Psoas muscle (tissue), 8 donors: ENCODE results near the gene KCNQ5. TPM values are rescaled to one million over a fixed set of nuclear protein-coding genes. Genes with fewer than 3 reads are reported as not detected.

Experiments
- ATAC-seq, 4 donors: fragments of 200-7000 bp; cut with Tn5 transposase; one replicate each; pipeline ENCODE4 v1.9.1; 2020; ENCODE audit warnings: moderate library complexity in 3 of 4, mild to moderate bottlenecking in 2 of 4
- DNase-seq, 2 donors: peaks; one replicate each; pipeline ENCODE4 v3.0.0-alpha.2; 2020
- H3K27ac ChIP-seq: fragments of 200-600 bp; one replicate; pipeline ENCODE4 v1.8.0; 2022
- H3K27me3 ChIP-seq, 3 donors: fragments of 200-600 bp in 1 of 3; one replicate each; pipeline versions ENCODE4 v1.6.1 to v1.8.0; 2013 to 2022; ENCODE audit warnings: low read length in 2 of 3, mild to moderate bottlenecking in 2 of 3, moderate library complexity in 1 of 3; ENCODE audit not compliant: insufficient read depth in 3 of 3
- H3K36me3 ChIP-seq, 2 donors: fragments of 200-600 bp in 1 of 2; one replicate each; pipeline versions ENCODE4 v1.6.1 to v1.8.0; 2013 to 2022; ENCODE audit warnings: low read depth in 1 of 2, mild to moderate bottlenecking in 1 of 2, moderate library complexity in 1 of 2; ENCODE audit not compliant: insufficient read depth in 1 of 2
- H3K4me1 ChIP-seq: fragments of 200-600 bp; one replicate; pipeline ENCODE4 v1.8.0; 2022
- H3K4me3 ChIP-seq: fragments of 200-600 bp; one replicate; pipeline ENCODE4 v1.8.0; 2022; ENCODE audit warnings: mild to moderate bottlenecking
- H3K9me3 ChIP-seq: fragments of 200-600 bp; one replicate; pipeline ENCODE4 v1.8.0; 2022
- WGBS, 3 donors: extraction: QIAGEN DNeasy Blood & Tissue Kit; methylation state at CpG; one replicate each; pipeline versions ENCODE4 v1.1.6 to v1.1.7; 2013; 5-methylcytosine and 5-hydroxymethylcytosine counted together
- intact Hi-C, 2 donors: fragments of 100-400 bp; cut with DNase I; formaldehyde crosslinking; loops; one replicate each; pipeline versions ENCODE4 v1.11.0 to v1.14.2; 2022
- polyA plus RNA-seq, 3 donors: library from polyadenylated mRNA; stranded (reverse); fragments of 200-250 nt; gene quantifications; one replicate each; pipeline ENCODE4 v1.2.3, GENCODE V29; 2013
- total RNA-seq, 4 donors: library from RNA; stranded (reverse); fragmentation: NEBNext Ultra II Directional in 2 of 4; extraction: Animal tissue kit (Norgen Biotek cat#: 25700) in 2 of 4; gene quantifications; one replicate each; pipeline versions ENCODE4 v1.2.1 to v1.2.4, GENCODE V29; 2021 to 2023
- TF ChIP-seq, protein P1 (sequence below): fragments of 200-600 bp; IDR thresholded peaks from one replicate; pipeline ENCODE4 v1.8.0; 2022; ENCODE audit warnings: antibody characterized with exemption
- donor health status: healthy with polysubstance abuse.
- donor health status: DM: no; HTN: no; CAD: no; lungs with moderate emphysema.
- donor health status: Bipolar disorder and iron deficiency.
- donor health status: healthy.
- donor health status: DM: yes; HTN: yes; CAD: no.
- donor health status: DM: no; HTN: no; CAD: no.
- donor health status: DM: no; HTN: no; CAD: no.
- donor health status: DM: yes; HTN: yes; CAD: no.

KCNQ5 gene
- total and polyA plus RNA-seq, 7 donors = 4.4 to 90.7 (median 25.7) TPM

DNA sequence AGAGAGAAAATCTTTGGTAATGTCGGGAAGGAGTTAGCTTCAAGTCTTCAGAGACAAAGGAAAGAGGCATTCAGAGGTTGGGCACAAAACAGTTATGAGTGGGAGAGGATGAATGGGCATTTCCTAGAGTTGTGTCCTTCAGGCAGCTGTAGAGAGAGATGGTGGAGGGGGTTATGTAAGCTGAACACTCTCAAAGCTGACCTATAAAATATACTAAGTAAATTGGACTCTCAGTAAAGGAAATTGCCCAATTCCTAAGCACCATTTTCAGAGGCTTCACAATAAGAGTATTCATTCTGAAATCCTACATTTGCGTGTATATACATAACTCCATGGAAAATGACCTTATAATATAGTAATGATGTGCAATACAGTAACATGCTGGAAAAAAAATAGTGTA lies 161.2 kb downstream of the KCNQ5 start:
- intact Hi-C loops = loop anchor here in 1 of 2 donors (1.0 kb wide), 1 partner anchor 19 kb away; no protein-coding TSS in a partner anchor
- Histone ChIP-seq H3K36me3 (peaks cover 0 to 5% of the 10 kb centered on the region in 2 donors), H3K9me3 (no peaks in the 10 kb centered on the region), H3K4me3 (no peak overlapping the region), H3K27ac (peak overlapping the region; percentile 46), H3K27me3 (no peaks in the 10 kb centered on the region), H3K4me1 (peaks cover 23% of the 10 kb centered on the region)
- WGBS, 3 donors = 88 to 92% (median 90%) methylated on average over 2 of the region's 2 CpGs
- TF ChIP-seq, protein P1, sequence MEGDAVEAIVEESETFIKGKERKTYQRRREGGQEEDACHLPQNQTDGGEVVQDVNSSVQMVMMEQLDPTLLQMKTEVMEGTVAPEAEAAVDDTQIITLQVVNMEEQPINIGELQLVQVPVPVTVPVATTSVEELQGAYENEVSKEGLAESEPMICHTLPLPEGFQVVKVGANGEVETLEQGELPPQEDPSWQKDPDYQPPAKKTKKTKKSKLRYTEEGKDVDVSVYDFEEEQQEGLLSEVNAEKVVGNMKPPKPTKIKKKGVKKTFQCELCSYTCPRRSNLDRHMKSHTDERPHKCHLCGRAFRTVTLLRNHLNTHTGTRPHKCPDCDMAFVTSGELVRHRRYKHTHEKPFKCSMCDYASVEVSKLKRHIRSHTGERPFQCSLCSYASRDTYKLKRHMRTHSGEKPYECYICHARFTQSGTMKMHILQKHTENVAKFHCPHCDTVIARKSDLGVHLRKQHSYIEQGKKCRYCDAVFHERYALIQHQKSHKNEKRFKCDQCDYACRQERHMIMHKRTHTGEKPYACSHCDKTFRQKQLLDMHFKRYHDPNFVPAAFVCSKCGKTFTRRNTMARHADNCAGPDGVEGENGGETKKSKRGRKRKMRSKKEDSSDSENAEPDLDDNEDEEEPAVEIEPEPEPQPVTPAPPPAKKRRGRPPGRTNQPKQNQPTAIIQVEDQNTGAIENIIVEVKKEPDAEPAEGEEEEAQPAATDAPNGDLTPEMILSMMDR = no peak
- DNase-seq (no peak), ATAC-seq (no peak)

DNA sequence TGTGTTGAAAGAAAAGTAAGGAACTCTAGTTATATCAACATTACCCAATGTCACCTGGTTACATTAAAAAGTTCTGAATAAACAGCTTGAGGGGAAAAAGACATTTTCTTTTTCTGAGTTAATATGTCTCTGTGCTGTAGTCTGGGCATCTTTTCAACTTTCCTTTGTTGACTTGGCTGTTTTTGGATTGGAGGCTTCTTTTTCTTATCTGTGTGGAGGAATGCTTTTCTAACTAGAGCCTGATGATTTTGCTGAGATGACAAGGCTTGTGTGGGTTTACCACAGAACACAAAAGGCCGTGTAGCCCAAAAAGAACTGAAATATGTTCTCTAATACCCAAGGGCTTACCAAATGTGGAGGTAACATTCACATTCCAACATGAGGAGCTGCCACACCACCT lies 161.8 kb downstream of the KCNQ5 start:
- H3K27me3 ChIP-seq = no peaks in the 10 kb centered on the region
- no peak for DNase-seq
- no peak overlapping the region for H3K4me3 ChIP-seq
- H3K4me1 ChIP-seq = peaks cover 26% of the 10 kb centered on the region
- peaks cover 0 to 5% of the 10 kb centered on the region in 2 donors for H3K36me3 ChIP-seq
- ATAC-seq = no peak
- WGBS, 3 donors = 37 to 60% (median 54%) methylated on average over 1 of the region's 1 CpG
- peak overlapping the region; percentile 46 for H3K27ac ChIP-seq
- H3K9me3 ChIP-seq = no peaks in the 10 kb centered on the region
- TF ChIP-seq, protein P1 = no peak
- intact Hi-C loops = loop anchor here in 1 of 2 donors (1.0 kb wide), 1 partner anchor 19 kb away; no protein-coding TSS in a partner anchor

DNA sequence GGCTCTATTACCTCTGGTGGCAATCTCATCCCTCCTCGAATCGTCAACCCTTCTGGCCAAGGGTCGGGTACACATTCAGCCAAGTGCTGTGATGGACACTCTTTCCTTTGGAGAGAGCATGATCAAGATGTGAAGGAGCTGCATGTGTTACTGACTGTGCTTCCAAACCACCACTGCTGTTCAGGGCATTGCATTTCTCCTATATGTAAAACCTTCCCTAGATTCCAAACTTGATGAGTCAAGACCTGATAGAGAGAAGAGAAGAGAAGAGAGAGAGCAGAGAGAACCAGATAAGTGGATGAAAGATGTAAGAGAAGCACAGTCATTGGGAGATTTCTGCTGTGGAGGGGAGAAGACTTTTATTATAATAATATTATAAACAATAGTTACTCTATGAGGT lies 162.2 kb downstream of the KCNQ5 start:
- no peaks in the 10 kb centered on the region for H3K9me3 ChIP-seq
- intact Hi-C loops = no loop called here
- H3K4me3 ChIP-seq = no peak overlapping the region
- DNase-seq (no peak), ATAC-seq (no peak)
- peaks cover 26% of the 10 kb centered on the region for H3K4me1 ChIP-seq
- peaks cover 0 to 5% of the 10 kb centered on the region in 2 donors for H3K36me3 ChIP-seq
- TF ChIP-seq, protein P1 = no peak
- H3K27me3 ChIP-seq = no peaks in the 10 kb centered on the region
- 57 to 74% (median 59%) methylated on average over 3 of the region's 3 CpGs for WGBS, 3 donors
- H3K27ac ChIP-seq = peak overlapping the region; percentile 46

DNA sequence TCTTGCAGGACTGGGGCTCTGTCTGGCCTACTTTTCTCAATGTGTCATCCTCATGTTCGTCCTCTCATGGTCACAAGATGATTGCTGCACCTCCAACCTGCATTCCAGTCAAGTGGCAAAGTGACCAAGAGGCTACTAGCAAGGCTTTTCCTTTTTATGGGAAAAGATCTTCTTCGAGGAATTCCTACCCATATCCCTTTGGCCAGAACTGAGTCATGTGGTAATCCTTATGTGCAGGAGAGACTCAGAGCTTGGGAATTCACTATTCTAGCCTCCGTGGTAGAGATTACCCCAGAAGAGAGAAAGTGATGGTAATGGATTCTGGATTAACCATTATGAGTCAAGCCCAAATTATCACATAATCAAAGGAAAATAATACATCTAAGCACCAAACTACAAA lies 162.7 kb downstream of the KCNQ5 start:
- ATAC-seq (peak in 1 of 4 donors; percentile 29), DNase-seq (no peak)
- H3K4me3 ChIP-seq = no peak overlapping the region
- H3K27ac ChIP-seq = peak overlapping the region; percentile 2
- peaks cover 0 to 5% of the 10 kb centered on the region in 2 donors for H3K36me3 ChIP-seq
- TF ChIP-seq, protein P1 = no peak
- no peaks in the 10 kb centered on the region for H3K27me3 ChIP-seq
- intact Hi-C loops = no loop called here
- peaks cover 26% of the 10 kb centered on the region for H3K4me1 ChIP-seq
- 55 to 74% (median 69%) methylated on average over 3 of the region's 3 CpGs for WGBS, 3 donors
- no peaks in the 10 kb centered on the region for H3K9me3 ChIP-seq
